WTC11 (cell line): Measurements from ENCODE around the gene ATXN1L. TPM values are rescaled to one million over a fixed set of nuclear protein-coding genes. Genes with fewer than 3 reads are reported as not detected.

Source experiments
- AFF4 ChIP-seq: sonication (generic); formaldehyde crosslinking; IDR thresholded peaks from 2 replicates; pipeline ENCODE4 v1.8.1; 2023; ENCODE audit warnings: mild to moderate bottlenecking, missing genetic modification reagents, borderline replicate concordance
- ATF3 ChIP-seq: sonication (generic); formaldehyde crosslinking; conservative IDR thresholded peaks from 2 replicates; pipeline ENCODE4 v1.8.1; 2022; ENCODE audit warnings: mild to moderate bottlenecking, missing genetic modification reagents
- CDX4 ChIP-seq: fragments of 250-450 bp; sonication (Bioruptor Pico); IDR thresholded peaks from 2 replicates; pipeline ENCODE4 v1.9.0; 2021; ENCODE audit warnings: moderate library complexity, mild to moderate bottlenecking, inconsistent platforms, borderline replicate concordance
- CREM ChIP-seq: sonication (generic); formaldehyde crosslinking; IDR thresholded peaks from 2 replicates; pipeline ENCODE4 v1.8.1; 2022; ENCODE audit warnings: mild to moderate bottlenecking, missing genetic modification reagents, moderate library complexity
- CTCF ChIP-seq: fragments of 200-600 bp; IDR thresholded peaks from 2 replicates; pipeline ENCODE4 v1.8.0; 2022; ENCODE audit warnings: antibody characterized with exemption
- E2F4 ChIP-seq: sonication (generic); formaldehyde crosslinking; IDR thresholded peaks from 2 replicates; pipeline ENCODE4 v1.8.1; 2022; ENCODE audit warnings: low read depth, mild to moderate bottlenecking, moderate library complexity, missing genetic modification reagents, borderline replicate concordance
- ETV6 ChIP-seq: sonication (generic); formaldehyde crosslinking; IDR thresholded peaks from 2 replicates; pipeline ENCODE4 v1.8.1; 2022; ENCODE audit warnings: mild to moderate bottlenecking, missing genetic modification reagents
- HMGXB4 ChIP-seq: sonication (generic); formaldehyde crosslinking; IDR thresholded peaks from 2 replicates; pipeline ENCODE4 v1.8.1; 2023; ENCODE audit warnings: mild to moderate bottlenecking, moderate library complexity, missing genetic modification reagents
- IRF1 ChIP-seq: sonication (generic); formaldehyde crosslinking; IDR thresholded peaks from 2 replicates; pipeline ENCODE4 v1.8.0; 2023; ENCODE audit warnings: missing genetic modification reagents
- MXD4 ChIP-seq: fragments of 250-450 bp; sonication (Bioruptor Pico); IDR thresholded peaks from 2 replicates; pipeline ENCODE4 v1.8.0; 2021; ENCODE audit warnings: mild to moderate bottlenecking, moderate library complexity, borderline replicate concordance
- NFE2L1 ChIP-seq: sonication (generic); formaldehyde crosslinking; IDR thresholded peaks from 2 replicates; pipeline ENCODE4 v1.8.1; 2023; ENCODE audit warnings: missing genetic modification reagents
- PRDM15 ChIP-seq: sonication (generic); formaldehyde crosslinking; IDR thresholded peaks from 2 replicates; pipeline ENCODE4 v1.8.0; 2022; ENCODE audit warnings: missing genetic modification reagents
- TCF7 ChIP-seq: sonication (generic); formaldehyde crosslinking; IDR thresholded peaks from 2 replicates; pipeline ENCODE4 v1.8.0; 2022; ENCODE audit warnings: mild to moderate bottlenecking, low read depth, missing genetic modification reagents, moderate library complexity
- ZNF281 ChIP-seq: sonication (generic); formaldehyde crosslinking; IDR thresholded peaks from 2 replicates; pipeline ENCODE4 v1.8.0; 2023; ENCODE audit warnings: mild to moderate bottlenecking, missing genetic modification reagents
- ZNF425 ChIP-seq: fragments of 250-450 bp; sonication (Bioruptor Pico); conservative IDR thresholded peaks from 2 replicates; pipeline ENCODE4 v1.9.0; 2021; ENCODE audit warnings: mild to moderate bottlenecking
- total RNA-seq: library from RNA; stranded (reverse); gene quantifications from 3 replicates; pipeline ENCODE4 v1.2.3, GENCODE V29; 2021

Gene ATXN1L
- total RNA-seq, 1 experiment from 2014 or later = 23.2 TPM

GRCh38 chr16:71808593-71809459, 37.0 kb upstream of the ATXN1L start, which contains the start of gene AP1G1 (continued):
- TF ChIP-seq PRDM15 (CRISPR knock-in tag) (no peak), ZNF425 (CRISPR knock-in tag) (no peak), ETV6 (CRISPR knock-in tag) (peak; percentile 36), NFE2L1 (CRISPR knock-in tag) (peak; percentile 87), CTCF (no peak), IRF1 (CRISPR knock-in tag) (no peak), ATF3 (no peak), MXD4 (CRISPR knock-in tag) (no peak), HMGXB4 (peak; percentile 61; the same call in 1 of the 2 replicates), E2F4 (CRISPR knock-in tag) (0 out of 2 replicates have a peak, but pooled peaks have one; percentile 57), CDX4 (CRISPR knock-in tag) (no peak), AFF4 (CRISPR knock-in tag) (no peak), TCF7 (CRISPR knock-in tag) (0 out of 2 replicates have a peak, but pooled peaks have one; percentile 33), CREM (peak; percentile 96), ZNF281 (CRISPR knock-in tag) (no peak)
